GM18870 (cell line): ENCODE measurements around the gene MITF.

Experiments used
- ATAC-seq: cut with Tn5 transposase; IDR thresholded peaks from one replicate; pipeline ENCODE4 v1.9.1; 2021; ENCODE audit warnings: moderate library complexity; ENCODE audit not compliant: unreplicated experiment

The MITF gene

GRCh38 chr3:69941439-69942176 is 202.3 kb downstream of the MITF start:
- no peak for ATAC-seq

- ATAC-seq = no peak
Observed at GRCh38 chr3:69944931-69945493, 205.7 kb downstream of the MITF start.

GRCh38 chr3:69948246-69948862 is 209.1 kb downstream of the MITF start:
- ATAC-seq = no peak

- ATAC-seq = no peak
Observed at GRCh38 chr3:69951616-69952015, 212.4 kb downstream of the MITF start.

GRCh38 chr3:69959581-69959980 is 220.3 kb downstream of the MITF start:
- ATAC-seq = no peak

GRCh38 chr3:69961706-69962439 is 222.6 kb downstream of the MITF start:
- no peak for ATAC-seq

GRCh38 chr3:69963643-69964042 is 224.4 kb downstream of the MITF start:
- no peak for ATAC-seq

- ATAC-seq = no peak
Observed at GRCh38 chr3:69967156-69967555, 227.9 kb downstream of the MITF start.

- ATAC-seq = no peak
Observed at GRCh38 chr3:69970827-69971226, 231.6 kb downstream of the MITF start.

GRCh38 chr3:69972672-69973071 is 233.4 kb downstream of the MITF start:
- ATAC-seq = no peak

- no peak for ATAC-seq
Observed at GRCh38 chr3:69976021-69976420, 236.8 kb downstream of the MITF start.

- ATAC-seq = no peak
Observed at GRCh38 chr3:69983546-69984265, 244.4 kb downstream of the MITF start.

- no peak for ATAC-seq
Observed at GRCh38 chr3:69985266-69985665, 246.0 kb downstream of the MITF start.

GRCh38 chr3:69986419-69986818 is 247.2 kb downstream of the MITF start:
- no peak for ATAC-seq

- no peak for ATAC-seq
Observed at GRCh38 chr3:69987833-69988232, 248.6 kb downstream of the MITF start.

GRCh38 chr3:69993757-69994156 is 254.5 kb downstream of the MITF start:
- ATAC-seq = no peak

- no peak for ATAC-seq
Observed at GRCh38 chr3:69994919-69995318, 255.7 kb downstream of the MITF start.

GRCh38 chr3:69997631-69998307 is 258.5 kb downstream of the MITF start:
- no peak for ATAC-seq

- ATAC-seq = no peak
Observed at GRCh38 chr3:69998759-69999139, 259.5 kb downstream of the MITF start.
